ENCODE results near the gene MYO5B.

MYO5B gene

GRCh38 chr18:50207722-50208121, 12.8 kb upstream of the MYO5B start:
- H3K27ac ChIP-seq = no peak overlapping the region
- no peak for TF ChIP-seq ZFX (IDR thresholded peaks at IDR 0.05; ENCODE audit: borderline replicate concordance)
- no peak for TF ChIP-seq CTCF (IDR thresholded peaks at IDR 0.05)

DNA sequence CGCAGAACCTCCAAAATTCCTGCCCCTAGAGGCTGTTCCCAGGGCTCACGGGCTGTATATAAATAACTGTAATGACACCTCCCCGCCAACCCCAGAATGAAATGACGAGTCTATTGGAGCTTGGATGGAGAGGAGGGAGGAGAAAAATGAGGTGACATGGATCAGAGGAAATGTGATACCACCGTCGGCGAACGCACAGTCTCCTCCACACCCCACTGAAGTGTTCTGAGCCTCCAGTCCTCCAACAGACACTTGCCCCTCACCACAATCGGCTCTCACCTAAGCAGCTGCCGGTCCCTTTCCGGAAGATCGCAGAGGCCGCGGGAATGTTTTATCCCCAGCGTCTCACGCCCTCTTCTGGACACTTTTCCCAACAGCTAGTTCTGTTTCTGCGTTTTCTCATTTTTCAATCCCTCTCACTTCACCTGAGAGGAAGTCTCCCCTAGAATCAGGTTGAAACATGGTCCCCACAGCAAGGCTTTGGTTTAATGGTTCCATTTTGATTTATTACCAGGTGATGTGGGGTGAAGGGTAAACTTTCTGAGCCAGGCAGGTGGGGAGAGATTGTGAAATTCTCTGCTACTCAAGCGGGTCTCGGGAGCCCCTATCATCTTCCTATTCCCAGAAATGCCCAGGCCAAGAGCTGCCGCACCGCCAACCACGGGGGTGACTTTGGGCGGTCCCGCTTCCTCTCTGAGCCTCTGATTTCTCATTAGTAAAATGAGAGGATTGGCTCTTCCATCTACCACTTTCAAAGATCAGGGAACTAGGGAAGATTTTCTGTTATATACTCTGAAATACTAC, 9.1 kb upstream of the MYO5B start:
- TF ChIP-seq CTCF (IDR thresholded peaks at IDR 0.05) (peak; percentile 87), ZFX (IDR thresholded peaks at IDR 0.05; ENCODE audit: borderline replicate concordance) (no peak)
- H3K27ac ChIP-seq = no peak overlapping the region

GRCh38 chr18:50201476-50202018, 6.6 kb upstream of the MYO5B start:
- no peak overlapping the region for H3K27ac ChIP-seq
- TF ChIP-seq CTCF (IDR thresholded peaks at IDR 0.05) (no peak), ZFX (IDR thresholded peaks at IDR 0.05; ENCODE audit: borderline replicate concordance) (no peak)

GRCh38 chr18:50199921-50200320, 5.0 kb upstream of the MYO5B start:
- no peak for TF ChIP-seq CTCF (IDR thresholded peaks at IDR 0.05)
- no peak for TF ChIP-seq ZFX (IDR thresholded peaks at IDR 0.05; ENCODE audit: borderline replicate concordance)

DNA sequence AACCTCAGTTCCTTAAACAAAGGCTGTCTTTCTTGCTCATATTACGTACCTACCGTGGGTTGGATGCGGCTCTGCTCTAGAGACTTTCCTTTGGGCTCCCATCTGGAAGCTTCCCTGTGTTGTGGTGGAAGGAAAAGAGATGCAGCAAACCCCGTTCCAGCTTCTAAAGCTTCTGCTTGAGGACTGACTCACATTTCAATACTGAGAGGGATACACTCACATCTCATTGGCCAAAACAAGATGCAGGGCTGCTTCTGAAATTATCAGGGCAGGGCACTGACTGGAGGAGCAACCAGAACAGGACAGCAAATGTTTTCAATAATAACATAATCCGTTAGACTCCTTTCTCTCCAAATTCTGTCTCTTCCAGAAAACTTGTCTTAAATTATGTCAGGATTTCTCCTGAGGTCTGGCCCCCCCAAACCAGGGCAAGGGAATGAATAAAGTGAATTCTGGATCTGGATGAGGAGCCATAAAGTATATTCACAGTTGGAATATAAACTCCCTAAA, 4.5 kb upstream of the MYO5B start:
- no peak for TF ChIP-seq ZFX (IDR thresholded peaks at IDR 0.05; ENCODE audit: borderline replicate concordance)
- TF ChIP-seq CTCF (IDR thresholded peaks at IDR 0.05) = no peak
- no peak overlapping the region for H3K27ac ChIP-seq

More at GRCh38 chr18:50199921-50200320, 5.0 kb upstream of the MYO5B start:
- no peak overlapping the region for H3K27ac ChIP-seq

DNA sequence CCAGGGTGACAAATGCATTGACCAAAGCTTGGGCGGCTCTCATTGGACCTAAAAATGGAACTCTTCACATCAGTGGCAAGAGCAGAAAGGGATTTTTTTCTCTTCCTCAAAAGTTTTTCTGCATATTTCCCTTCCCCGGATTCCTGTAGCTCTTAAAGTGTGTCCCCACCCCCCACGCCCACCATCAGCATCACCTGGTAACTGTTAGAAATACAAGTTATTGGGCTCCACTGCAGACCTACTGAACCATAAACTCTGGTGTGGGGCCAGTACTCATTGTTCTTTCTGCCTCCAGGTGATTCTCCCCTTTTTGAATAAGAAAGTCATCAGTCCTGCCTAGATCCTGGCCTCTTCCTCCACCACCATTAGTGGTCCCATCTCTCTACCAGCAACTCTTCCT, 1.3 kb upstream of the MYO5B start:
- no peak overlapping the region for H3K27ac ChIP-seq
- TF ChIP-seq ZFX (IDR thresholded peaks at IDR 0.05; ENCODE audit: borderline replicate concordance) (no peak), CTCF (IDR thresholded peaks at IDR 0.05) (no peak)

DNA sequence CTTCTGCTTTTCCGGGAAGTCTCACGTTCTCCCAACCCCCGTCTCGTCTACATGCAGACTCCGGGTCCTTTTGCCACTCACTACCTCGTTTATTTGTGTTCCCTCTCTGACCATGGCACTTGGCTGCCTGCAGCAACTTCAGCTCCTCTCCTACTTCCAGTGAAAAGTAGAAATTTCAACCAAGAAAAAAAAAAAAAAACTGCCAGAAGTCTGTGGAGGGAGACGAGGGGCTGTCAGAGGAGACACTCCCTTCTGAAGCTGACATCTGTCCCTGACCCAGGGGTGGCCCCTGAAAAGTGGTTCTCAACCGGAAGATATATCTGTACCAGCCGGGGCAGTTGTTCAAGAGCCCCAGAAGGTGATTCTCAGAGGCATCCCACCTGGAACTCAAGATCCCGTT, 742 bp upstream of the MYO5B start:
- H3K27ac ChIP-seq = peak overlapping the region; percentile 69; the same call in 1 of the 2 replicates
- TF ChIP-seq CTCF (IDR thresholded peaks at IDR 0.05) (no peak), ZFX (IDR thresholded peaks at IDR 0.05; ENCODE audit: borderline replicate concordance) (no peak)

Data from 22Rv1 (cell line).